ENCODE results near the gene TNFRSF14. TPM values are rescaled to one million over a fixed set of nuclear protein-coding genes. Genes with fewer than 3 reads are reported as not detected.
"Not testable (repeated sequence)": the region's sequence is repeated elsewhere in the genome, so short reads cannot be mapped to it uniquely, and the experiment has no call there.

TNFRSF14 gene
- total RNA-seq, 2 donors from 2014 or later, result 93.2 to 118 TPM

DNA sequence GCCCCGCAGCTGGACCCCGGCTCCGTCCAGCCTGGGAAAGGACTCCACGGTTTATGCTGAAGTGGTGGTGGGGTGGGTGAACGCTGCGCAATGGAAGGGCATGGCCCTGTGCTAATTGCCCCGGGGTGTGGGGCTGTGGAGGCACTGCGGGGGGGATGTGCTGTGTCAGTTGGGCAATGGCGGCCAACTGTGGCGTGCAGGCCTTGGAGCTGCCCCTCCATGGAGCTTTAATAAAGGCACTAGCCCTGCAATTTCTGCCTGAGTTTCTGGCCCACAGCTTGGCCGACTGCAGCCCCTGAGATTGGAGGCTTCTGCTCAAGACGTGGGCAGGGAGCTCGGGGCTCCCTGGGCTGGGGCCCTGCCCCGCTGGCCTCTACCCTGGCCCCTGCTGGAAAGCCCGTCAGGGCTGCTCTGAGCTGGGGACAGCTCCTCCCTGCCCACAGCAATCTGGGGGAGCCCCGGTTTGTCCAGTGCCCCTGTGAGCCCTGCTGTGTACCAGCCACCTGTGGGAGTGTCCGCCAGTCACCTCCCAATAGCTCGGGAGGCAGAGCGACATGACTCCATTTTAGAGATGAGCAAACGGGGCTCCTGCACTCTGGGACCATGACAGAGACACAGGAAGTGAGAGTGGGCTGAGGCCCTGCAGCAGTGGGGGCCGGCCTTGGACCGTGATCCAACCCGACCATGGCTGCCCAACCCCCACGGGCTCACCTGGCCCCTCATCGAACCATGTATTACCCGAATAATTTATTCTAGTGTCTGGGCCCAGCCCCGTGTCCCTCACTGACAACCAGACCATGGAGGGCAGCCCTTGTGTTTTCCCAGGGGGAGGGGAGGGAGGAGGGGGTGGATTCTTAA lies 8.7 kb upstream of the TNFRSF14 start:
- H3K27me3 Mint-ChIP-seq, result no peaks in the 10 kb centered on the region
- DNase-seq (ENCODE audit: low spot score), result peak; percentile 75
- peaks cover 0 to 15% of the 10 kb centered on the region in 2 donors for H3K4me1 Mint-ChIP-seq (ENCODE audit: low read depth in 2 of 2)
- H3K36me3 Mint-ChIP-seq, result no peaks in the 10 kb centered on the region
- no peaks in the 10 kb centered on the region for H3K9me3 Mint-ChIP-seq
- peak overlapping the region; percentile 90 for H3K27ac Mint-ChIP-seq
- H3K4me3 Mint-ChIP-seq, result peak overlapping the region; percentile 88
- ATAC-seq, result peak; percentile 3 to 48

DNA sequence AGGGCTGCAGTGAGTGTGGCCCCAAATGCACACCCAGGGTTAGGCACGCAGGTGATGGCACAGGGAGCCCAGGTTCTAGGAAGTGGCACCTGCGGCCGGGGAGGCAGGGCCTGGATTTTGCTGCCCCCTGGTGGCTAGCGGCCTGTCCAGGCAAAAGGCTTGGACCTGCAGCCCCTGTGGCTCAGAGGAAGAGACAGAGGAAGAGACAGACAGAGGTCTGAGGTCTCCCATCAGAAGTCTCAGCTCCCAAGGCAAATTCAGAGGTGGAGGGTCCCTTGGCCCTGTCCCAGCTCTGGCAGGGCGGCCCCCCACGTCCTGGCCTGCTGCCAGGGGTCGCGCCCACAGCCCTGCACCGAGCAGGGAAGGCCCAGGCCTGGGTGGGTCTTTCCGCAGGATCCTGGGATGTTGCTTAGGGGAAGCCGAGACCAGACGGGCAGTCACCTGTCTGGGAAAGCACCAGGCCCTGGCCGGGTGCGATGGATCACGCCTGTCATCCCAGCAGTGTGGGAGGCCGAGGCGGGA lies 8.0 kb upstream of the TNFRSF14 start:
- ATAC-seq, result peak; percentile 38 to 51

DNA sequence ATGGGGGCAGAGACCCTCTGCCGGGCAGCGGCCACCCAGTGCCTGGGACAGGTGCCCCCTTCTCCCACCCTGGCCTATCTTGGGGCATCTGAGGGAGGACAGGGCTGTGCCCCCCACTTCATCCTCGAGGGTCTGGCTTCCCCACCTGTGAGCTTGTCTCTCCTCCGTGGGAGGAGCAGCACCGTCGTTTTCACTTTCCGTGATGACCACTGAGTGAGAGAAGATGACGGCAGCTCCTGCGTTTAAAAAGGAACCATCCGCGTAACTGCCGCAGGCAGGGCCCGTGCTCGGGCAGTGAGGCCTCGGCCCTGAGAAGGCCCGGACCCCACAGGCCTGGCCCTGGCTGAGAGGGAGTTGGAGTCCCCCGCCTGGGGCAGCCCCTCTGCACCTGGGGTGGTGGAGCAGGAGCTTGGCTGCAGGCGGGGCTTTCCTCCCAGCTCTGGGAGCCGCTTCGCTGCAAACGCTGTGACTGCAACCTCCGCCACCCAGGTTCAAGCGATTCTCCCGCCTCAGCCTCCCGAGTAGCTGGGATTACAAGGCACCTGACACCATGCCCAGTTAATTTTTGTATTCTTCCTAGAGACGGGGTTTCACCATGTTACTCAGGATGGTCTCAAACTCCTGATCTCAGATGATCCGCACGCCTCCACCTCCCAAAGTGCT lies 6.7 kb upstream of the TNFRSF14 start:
- not testable (repeated sequence) for H3K9me3 Mint-ChIP-seq; H3K36me3 Mint-ChIP-seq; DNase-seq (ENCODE audit: low spot score); H3K4me3 Mint-ChIP-seq; ATAC-seq; H3K27me3 Mint-ChIP-seq
- peaks cover 5 to 25% of the 10 kb centered on the region in 2 donors for H3K4me1 Mint-ChIP-seq (ENCODE audit: low read depth in 2 of 2)
- peak overlapping the region; percentile 90 for H3K27ac Mint-ChIP-seq

More for the DNA sequence above, 8.0 kb upstream of the TNFRSF14 start:
- Mint-ChIP-seq H3K36me3 (no peaks in the 10 kb centered on the region), H3K27ac (peak overlapping the region; percentile 90), H3K4me1 (ENCODE audit: low read depth in 2 of 2) (peaks cover 0 to 15% of the 10 kb centered on the region in 2 donors), H3K27me3 (no peaks in the 10 kb centered on the region), H3K4me3 (peak overlapping the region; percentile 88), H3K9me3 (no peaks in the 10 kb centered on the region)
- DNase-seq (ENCODE audit: low spot score), result peak; percentile 85

DNA sequence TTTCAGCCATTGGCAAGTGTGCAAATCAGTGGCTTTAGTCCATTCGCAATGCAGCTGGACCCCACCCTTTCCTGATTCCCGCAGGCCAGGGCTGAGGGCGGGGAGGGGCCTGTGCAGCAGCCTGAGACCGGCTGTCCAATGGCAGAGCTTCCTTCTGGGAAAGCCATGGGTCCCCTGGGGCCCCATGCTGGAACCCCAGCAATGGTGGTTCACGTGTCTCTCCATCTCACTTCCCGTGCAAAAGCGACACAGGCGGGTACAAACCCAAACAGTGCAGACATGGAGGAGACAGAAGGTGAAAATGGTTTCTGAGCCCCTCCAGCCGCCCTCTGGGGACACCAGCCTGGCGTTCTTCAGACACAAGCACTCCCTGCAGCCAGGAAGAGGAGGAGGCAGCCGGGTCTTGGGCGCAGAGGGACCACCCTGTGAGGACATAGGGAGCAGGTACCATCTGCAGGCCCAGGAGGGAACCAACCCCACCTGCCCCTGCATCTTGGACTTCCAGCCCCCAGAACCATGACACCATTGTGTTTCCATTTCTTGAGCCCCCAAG lies 5.8 kb upstream of the TNFRSF14 start:
- not testable (repeated sequence) for H3K27me3 Mint-ChIP-seq; H3K9me3 Mint-ChIP-seq; H3K36me3 Mint-ChIP-seq; DNase-seq (ENCODE audit: low spot score); ATAC-seq; H3K4me3 Mint-ChIP-seq
- Mint-ChIP-seq H3K4me1 (ENCODE audit: low read depth in 2 of 2) (peaks cover 10 to 29% of the 10 kb centered on the region in 2 donors), H3K27ac (peak overlapping the region; percentile 90)

DNA sequence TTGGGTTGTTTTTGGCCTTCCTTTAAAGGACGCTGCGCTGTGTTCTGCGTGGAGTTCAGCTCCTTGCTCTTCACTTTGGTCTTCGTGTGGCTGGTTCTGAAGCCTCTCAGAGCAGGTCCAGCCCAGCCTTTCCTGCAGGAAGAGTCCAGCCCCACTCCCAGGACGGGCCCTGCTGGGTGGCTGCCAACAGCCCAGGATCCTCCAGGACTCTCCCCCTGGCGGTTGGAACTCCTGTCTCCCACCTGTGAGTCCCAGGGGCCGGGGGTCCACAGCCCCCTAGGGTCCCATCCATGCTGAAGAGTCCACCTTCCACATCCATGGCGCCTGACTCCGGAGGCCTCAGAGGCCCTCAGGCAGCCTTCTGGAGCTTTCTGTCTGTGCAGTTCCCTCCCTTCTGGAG lies 4.6 kb upstream of the TNFRSF14 start:
- H3K9me3 Mint-ChIP-seq; DNase-seq (ENCODE audit: low spot score); ATAC-seq; H3K4me3 Mint-ChIP-seq; H3K36me3 Mint-ChIP-seq; H3K27me3 Mint-ChIP-seq: not testable (repeated sequence)
- peak overlapping the region; percentile 44 to 78 for H3K27ac Mint-ChIP-seq
- peaks cover 15 to 39% of the 10 kb centered on the region in 2 donors for H3K4me1 Mint-ChIP-seq (ENCODE audit: low read depth in 2 of 2)

DNA sequence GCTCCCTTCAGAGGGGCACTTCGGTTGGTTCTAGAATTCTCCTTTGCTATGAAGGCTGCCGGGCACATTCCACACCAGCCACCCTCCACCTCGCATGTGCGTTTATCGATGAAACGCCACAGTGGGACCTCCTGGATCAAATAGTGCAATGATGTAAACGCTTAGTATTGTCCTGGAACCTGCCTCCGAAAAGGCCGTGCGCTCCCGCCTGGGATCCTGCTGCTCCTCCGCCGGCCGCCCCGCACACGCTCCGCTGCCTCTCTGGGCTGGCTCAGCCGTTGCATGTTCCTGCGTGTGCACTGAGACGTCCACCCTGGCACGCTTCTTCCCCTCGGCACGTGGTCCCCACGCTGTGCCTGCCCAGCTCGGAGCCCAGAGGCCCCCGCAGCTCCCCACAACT lies 4.0 kb upstream of the TNFRSF14 start:
- no peaks in the 10 kb centered on the region for H3K36me3 Mint-ChIP-seq
- no peak overlapping the region for H3K27ac Mint-ChIP-seq
- no peaks in the 10 kb centered on the region for H3K9me3 Mint-ChIP-seq
- ATAC-seq (no peak), DNase-seq (ENCODE audit: low spot score) (no peak)
- peaks cover 15 to 38% of the 10 kb centered on the region in 2 donors for H3K4me1 Mint-ChIP-seq (ENCODE audit: low read depth in 2 of 2)
- H3K27me3 Mint-ChIP-seq, result no peaks in the 10 kb centered on the region
- H3K4me3 Mint-ChIP-seq, result no peak overlapping the region

DNA sequence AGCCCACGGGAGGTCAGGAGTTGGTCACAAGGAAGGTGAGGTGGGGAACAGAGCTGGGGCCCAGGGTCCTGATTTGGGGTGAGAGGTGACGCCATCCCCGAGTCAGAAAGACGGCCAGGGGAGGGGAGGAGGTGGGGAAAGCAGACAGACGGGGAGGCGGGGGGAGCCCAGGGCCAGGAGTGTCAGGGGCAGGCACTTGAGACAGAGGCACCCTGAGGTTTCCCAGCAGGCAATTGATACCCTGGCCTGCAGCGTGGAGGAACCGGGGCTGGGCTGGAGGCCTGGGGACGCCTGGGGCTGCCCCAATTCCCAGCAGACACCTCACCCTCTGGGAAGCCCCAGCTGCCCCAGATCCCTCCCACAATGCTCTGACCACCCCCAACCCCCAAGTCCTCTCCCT lies 3.1 kb upstream of the TNFRSF14 start:
- not testable (repeated sequence) for ATAC-seq; H3K9me3 Mint-ChIP-seq; H3K27me3 Mint-ChIP-seq; H3K27ac Mint-ChIP-seq; DNase-seq (ENCODE audit: low spot score); H3K36me3 Mint-ChIP-seq; H3K4me3 Mint-ChIP-seq
- H3K4me1 Mint-ChIP-seq (ENCODE audit: low read depth in 2 of 2), result peaks cover 15 to 41% of the 10 kb centered on the region in 2 donors

DNA sequence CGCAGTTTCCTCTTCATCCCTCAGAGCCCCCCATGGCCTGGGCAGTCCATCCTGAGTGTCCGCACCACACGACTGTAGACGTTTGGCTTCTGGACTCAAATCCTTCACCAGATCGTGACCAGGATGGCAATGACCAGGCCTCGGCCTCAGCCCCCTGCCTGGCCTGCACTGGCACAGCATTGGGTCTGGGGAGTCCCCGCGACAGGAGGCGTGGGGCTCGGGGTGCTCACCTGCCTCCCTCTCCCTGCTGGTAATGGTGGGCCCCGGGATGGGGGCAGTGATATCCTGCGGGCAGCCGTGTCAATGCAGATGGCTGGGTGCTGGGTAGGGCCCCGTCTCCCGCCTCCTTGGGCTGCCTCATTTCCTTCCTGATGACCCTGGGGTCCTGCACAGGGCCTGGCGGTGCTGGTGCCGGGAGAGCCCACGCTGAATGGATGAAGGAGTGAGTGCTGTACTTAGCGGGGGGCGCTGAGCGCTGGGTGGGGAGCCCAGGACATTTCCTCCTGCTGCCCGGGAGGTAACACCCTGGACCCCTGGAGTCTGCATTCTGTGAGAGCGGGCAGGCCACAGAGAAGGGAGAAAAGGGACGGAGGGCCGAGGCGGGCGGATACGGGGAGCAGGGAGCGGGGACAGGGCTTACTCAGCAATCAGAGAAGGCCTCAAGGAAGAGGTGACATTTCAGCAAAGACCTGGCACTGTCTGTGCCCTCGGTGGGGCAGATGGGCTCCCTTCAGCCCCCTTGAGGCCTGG lies 2.1 kb upstream of the TNFRSF14 start:
- Mint-ChIP-seq H3K27me3 (no peaks in the 10 kb centered on the region), H3K4me3 (peak overlapping the region; percentile 44), H3K27ac (peak overlapping the region; percentile 51 to 85), H3K4me1 (ENCODE audit: low read depth in 2 of 2) (peaks cover 15 to 39% of the 10 kb centered on the region in 2 donors), H3K9me3 (no peaks in the 10 kb centered on the region), H3K36me3 (no peaks in the 10 kb centered on the region)
- no peak for DNase-seq (ENCODE audit: low spot score)
- ATAC-seq, result no peak

DNA sequence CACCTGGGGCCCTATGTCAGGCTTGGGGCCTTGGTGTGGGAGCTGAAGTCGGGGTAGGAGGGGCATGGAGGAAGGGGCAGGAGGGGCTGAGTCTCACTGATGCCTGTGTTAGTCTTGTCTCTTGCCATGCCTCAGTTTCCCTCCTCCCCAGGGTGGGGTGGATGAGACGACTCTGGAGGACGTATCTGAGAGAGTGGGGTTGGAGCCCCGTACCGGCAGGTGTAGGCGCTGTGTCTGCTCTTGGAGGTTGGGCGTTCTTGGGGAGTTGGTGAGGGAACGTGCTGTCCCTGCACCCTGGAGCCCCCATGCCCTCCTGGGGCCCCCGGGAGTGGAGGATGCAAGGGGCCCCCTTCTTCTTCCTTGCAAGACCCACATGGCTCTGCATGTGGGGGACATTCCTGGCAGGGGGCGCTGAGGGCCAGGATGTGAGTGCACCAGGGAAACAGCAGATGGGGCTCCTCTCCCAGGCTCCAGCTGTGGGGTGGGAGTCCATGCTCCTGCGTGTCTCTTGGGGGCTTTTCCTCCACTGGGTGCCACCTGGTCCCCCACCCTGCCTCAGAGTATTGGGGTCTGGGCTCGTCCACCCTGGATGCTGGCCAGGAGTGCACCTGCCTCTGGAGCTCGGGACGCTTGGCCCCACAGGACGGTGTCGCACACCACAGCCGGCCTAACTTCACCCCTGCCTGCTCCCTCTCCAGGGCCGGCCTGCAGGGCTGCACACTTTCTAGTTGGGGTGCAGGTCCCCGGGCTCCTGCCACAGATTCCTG lies 1.4 kb upstream of the TNFRSF14 start:
- ATAC-seq (no peak), DNase-seq (ENCODE audit: low spot score) (no peak)
- Mint-ChIP-seq H3K4me3 (peak overlapping the region; percentile 44), H3K4me1 (ENCODE audit: low read depth in 2 of 2) (peaks cover 15 to 37% of the 10 kb centered on the region in 2 donors), H3K27me3 (no peaks in the 10 kb centered on the region), H3K27ac (peak overlapping the region; percentile 92 to 98), H3K36me3 (no peaks in the 10 kb centered on the region), H3K9me3 (no peaks in the 10 kb centered on the region)

DNA sequence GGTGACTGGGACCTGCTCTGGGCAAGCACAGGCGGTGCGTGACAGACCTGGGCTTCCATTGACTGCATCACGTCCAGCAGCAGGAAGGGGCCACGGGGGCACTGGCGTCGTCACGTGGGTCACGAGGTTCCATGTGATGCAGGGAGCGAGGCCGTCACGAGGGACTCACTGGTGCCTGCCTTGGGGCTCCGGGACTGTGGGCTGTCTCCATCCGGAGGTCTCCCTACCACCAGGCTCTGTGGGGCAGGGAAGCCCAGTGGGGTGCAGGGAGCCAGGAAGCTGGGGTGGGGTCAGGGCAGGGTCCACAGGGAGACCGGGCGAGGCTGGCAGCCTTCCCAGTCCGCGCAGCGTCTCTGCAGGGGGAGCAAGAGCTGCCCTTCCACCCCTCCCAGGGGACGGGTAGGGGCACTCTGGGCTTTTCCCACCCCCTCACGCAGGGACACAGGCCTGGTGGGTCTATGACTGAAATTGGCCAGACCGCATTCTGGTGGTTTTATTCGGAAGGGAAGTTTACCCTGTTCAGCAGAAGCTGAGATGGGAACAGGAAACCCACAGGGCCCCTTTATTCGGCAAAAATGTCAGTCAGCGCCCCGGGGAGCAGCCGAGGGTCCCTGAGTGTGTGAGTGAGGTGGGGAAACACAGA lies 416 bp upstream of the TNFRSF14 start:
- peak; percentile 89 for DNase-seq (ENCODE audit: low spot score)
- peak overlapping the region; percentile 92 to 98 for H3K27ac Mint-ChIP-seq
- peaks cover 15 to 36% of the 10 kb centered on the region in 2 donors for H3K4me1 Mint-ChIP-seq (ENCODE audit: low read depth in 2 of 2)
- no peaks in the 10 kb centered on the region for H3K27me3 Mint-ChIP-seq
- H3K9me3 Mint-ChIP-seq, result no peaks in the 10 kb centered on the region
- no peaks in the 10 kb centered on the region for H3K36me3 Mint-ChIP-seq
- peak; percentile 78 to 82 for ATAC-seq
- peak overlapping the region; percentile 94 for H3K4me3 Mint-ChIP-seq

DNA sequence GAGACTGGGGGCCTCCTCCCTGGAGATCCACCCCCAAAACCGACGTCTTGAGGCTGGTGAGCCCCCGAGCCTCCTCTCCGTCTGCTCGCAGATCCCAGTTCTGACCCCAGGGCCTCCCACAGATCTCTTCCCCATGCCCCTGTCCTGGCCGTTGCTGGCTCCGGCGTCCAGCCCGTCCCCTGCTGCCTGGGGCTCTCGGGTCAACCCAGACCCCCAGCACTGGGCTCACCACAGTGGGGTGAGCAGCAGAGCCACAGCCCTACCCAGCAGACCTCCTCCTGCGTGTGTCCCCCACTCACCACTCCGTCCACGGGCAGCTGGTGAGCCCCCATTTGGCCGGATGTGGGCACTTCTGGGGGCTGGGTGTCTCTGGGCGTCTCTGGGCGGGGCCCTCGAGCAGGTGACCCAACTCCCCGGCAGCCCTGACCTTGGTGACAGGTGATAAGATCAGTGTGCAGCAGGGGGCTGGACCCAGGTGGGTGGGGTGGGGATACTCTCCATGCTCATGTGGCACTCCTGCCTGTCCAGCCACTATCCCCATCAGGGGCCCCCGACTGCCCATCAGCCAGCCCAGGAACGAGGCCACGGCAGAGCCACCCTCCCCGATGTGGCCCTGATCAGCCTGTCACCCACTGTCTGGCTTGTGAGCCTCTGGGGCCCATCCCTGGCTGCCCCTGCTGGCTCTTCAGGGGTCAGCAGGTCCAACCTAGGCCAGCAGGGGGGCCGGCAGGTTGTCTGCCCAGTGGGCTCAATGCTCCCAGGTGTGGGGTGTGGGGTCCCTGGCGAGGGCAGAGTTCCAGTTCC lies 709 bp downstream of the TNFRSF14 start:
- Mint-ChIP-seq H3K9me3 (no peaks in the 10 kb centered on the region), H3K36me3 (no peaks in the 10 kb centered on the region), H3K4me3 (peak overlapping the region; percentile 94), H3K27ac (peak overlapping the region; percentile 92 to 98), H3K4me1 (ENCODE audit: low read depth in 2 of 2) (peaks cover 15 to 38% of the 10 kb centered on the region in 2 donors), H3K27me3 (no peaks in the 10 kb centered on the region)
- no peak for DNase-seq (ENCODE audit: low spot score)
- peak; percentile 50 to 56 for ATAC-seq
